Activated effector memory CD4-positive, alpha-beta T cell treated with anti-CD3 and anti-CD28 coated beads, Interleukin-2, amount 50 U/mL, for 16 hours (primary cell): ENCODE measurements around the gene ASCL2.

Experiments
- DNase-seq: peaks from one replicate; pipeline ENCODE4 v3.0.0-alpha.2; 2020

Gene ASCL2

GRCh38 chr11:2270322-2271076, at the start of gene ASCL2:
TSS of gene ASCL2 (minus strand) at chr11:2270588. CDS start at chr11:2270332, 256 bp downstream.
- no peak for DNase-seq

- peak; percentile 49 for DNase-seq
Measured at GRCh38 chr11:2319791-2320472, 49.5 kb upstream of the ASCL2 start.

- DNase-seq = peak; percentile 5
Measured at GRCh38 chr11:2318707-2319106, 48.3 kb upstream of the ASCL2 start.

- peak; percentile 17 for DNase-seq
Measured at GRCh38 chr11:2318123-2318522, 47.7 kb upstream of the ASCL2 start.

GRCh38 chr11:2317354-2318050, 47.1 kb upstream of the ASCL2 start:
- DNase-seq = peak; percentile 51

- DNase-seq = no peak
Measured at GRCh38 chr11:2316963-2317244, 46.5 kb upstream of the ASCL2 start.

GRCh38 chr11:2316169-2316962, 46.0 kb upstream of the ASCL2 start:
- peak; percentile 53 for DNase-seq

- peak; percentile 59 for DNase-seq
Measured at GRCh38 chr11:2315395-2316168, 45.2 kb upstream of the ASCL2 start.

- peak; percentile 53 for DNase-seq
Measured at GRCh38 chr11:2314525-2315394, 44.4 kb upstream of the ASCL2 start.

GRCh38 chr11:2314136-2314524, 43.7 kb upstream of the ASCL2 start:
- peak; percentile 48 for DNase-seq

GRCh38 chr11:2313051-2313951, 42.9 kb upstream of the ASCL2 start:
- DNase-seq = peak; percentile 59

GRCh38 chr11:2312232-2313042, 42.0 kb upstream of the ASCL2 start:
- DNase-seq = no peak

- peak; percentile 41 for DNase-seq
Measured at GRCh38 chr11:2311353-2312133, 41.2 kb upstream of the ASCL2 start.

- peak; percentile 41 for DNase-seq
Measured at GRCh38 chr11:2310786-2311352, 40.5 kb upstream of the ASCL2 start.

GRCh38 chr11:2310073-2310785, 39.8 kb upstream of the ASCL2 start:
- peak; percentile 48 for DNase-seq

GRCh38 chr11:2309251-2310072, 39.1 kb upstream of the ASCL2 start:
- no peak for DNase-seq

- no peak for DNase-seq
Measured at GRCh38 chr11:2308713-2309112, 38.3 kb upstream of the ASCL2 start.
